ENCODE results near the gene MRPL17.

DNA sequence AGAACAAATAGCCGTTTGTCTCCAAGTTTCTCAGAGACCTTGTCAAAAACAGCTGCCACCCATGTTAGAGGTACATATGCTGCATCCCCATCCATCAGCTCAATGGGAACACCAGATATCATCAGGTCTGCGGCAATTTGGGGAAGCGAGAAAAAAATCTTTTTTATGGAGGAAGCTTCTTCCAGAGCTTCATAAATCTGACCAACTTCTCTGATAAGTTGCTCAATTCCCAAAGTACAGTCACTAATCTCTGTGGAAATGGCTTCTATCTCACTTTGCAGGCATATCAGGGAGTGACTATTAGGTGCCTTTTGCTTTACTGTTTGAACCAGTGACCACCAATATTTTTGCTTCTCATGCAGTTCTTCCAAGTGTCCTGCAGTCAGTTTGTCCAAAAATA is 34.3 kb upstream of the MRPL17 start:
- TF ChIP-seq, protein P1, sequence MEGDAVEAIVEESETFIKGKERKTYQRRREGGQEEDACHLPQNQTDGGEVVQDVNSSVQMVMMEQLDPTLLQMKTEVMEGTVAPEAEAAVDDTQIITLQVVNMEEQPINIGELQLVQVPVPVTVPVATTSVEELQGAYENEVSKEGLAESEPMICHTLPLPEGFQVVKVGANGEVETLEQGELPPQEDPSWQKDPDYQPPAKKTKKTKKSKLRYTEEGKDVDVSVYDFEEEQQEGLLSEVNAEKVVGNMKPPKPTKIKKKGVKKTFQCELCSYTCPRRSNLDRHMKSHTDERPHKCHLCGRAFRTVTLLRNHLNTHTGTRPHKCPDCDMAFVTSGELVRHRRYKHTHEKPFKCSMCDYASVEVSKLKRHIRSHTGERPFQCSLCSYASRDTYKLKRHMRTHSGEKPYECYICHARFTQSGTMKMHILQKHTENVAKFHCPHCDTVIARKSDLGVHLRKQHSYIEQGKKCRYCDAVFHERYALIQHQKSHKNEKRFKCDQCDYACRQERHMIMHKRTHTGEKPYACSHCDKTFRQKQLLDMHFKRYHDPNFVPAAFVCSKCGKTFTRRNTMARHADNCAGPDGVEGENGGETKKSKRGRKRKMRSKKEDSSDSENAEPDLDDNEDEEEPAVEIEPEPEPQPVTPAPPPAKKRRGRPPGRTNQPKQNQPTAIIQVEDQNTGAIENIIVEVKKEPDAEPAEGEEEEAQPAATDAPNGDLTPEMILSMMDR (IDR thresholded peaks at IDR 0.05) = no peak
- TF ChIP-seq POLR2AphosphoS5 (IDR thresholded peaks at IDR 0.05) = no peak

Data from prostate gland (tissue), 2 donors.